MM.1S (cell line): ENCODE measurements around the gene MAPK8IP1.

Experiments used
- DNase-seq: peaks from one replicate; pipeline ENCODE4 v3.0.0-alpha.2; 2015
- H2AFZ ChIP-seq: fragments of 300-600 bp; sonication (generic); 2 replicates; pipeline ENCODE4 v1.6.0; 2016; ENCODE audit warnings: antibody characterized with exemption, low read length
- H3F3A ChIP-seq: fragments of 300-600 bp; sonication (generic); 2 replicates; pipeline ENCODE4 v1.6.1; 2016; ENCODE audit warnings: mild to moderate bottlenecking, antibody characterized with exemption, low read length, moderate library complexity, mixed read lengths; ENCODE audit not compliant: insufficient read depth
- H3K27ac ChIP-seq: fragments of 300-600 bp; sonication (generic); 2 replicates; pipeline ENCODE4 v1.5.1; 2016; ENCODE audit warnings: mild to moderate bottlenecking, low read length
- H3K27me3 ChIP-seq: fragments of 300-600 bp; sonication (generic); replicated peaks from 2 replicates; pipeline ENCODE4 v1.6.0; 2016; ENCODE audit warnings: low read length; ENCODE audit not compliant: insufficient read depth
- H3K36me3 ChIP-seq: fragments of 300-600 bp; sonication (generic); replicated peaks from 2 replicates; pipeline ENCODE4 v1.6.1; 2016; ENCODE audit warnings: mild to moderate bottlenecking, low read length, mixed read lengths; ENCODE audit not compliant: insufficient read depth
- H3K4me1 ChIP-seq: fragments of 300-600 bp; sonication (generic); 2 replicates; pipeline ENCODE4 v1.6.1; 2016; ENCODE audit warnings: low read length, mixed read lengths
- H3K4me2 ChIP-seq: fragments of 300-600 bp; sonication (generic); 2 replicates; pipeline ENCODE4 v1.6.0; 2016; ENCODE audit warnings: low read depth, low read length
- H3K4me3 ChIP-seq: fragments of 300-600 bp; sonication (generic); 2 replicates; pipeline ENCODE4 v1.5.1; 2016; ENCODE audit warnings: low read length, mixed read lengths
- H3K79me2 ChIP-seq: fragments of 300-600 bp; sonication (generic); 2 replicates; pipeline ENCODE4 v1.6.1; 2016; ENCODE audit warnings: mixed run types, low read length, mixed read lengths
- H3K9ac ChIP-seq: fragments of 300-600 bp; sonication (generic); 2 replicates; pipeline ENCODE4 v1.6.1; 2016; ENCODE audit warnings: low read length, mixed read lengths
- H3K9me2 ChIP-seq: fragments of 300-600 bp; sonication (generic); replicated peaks from 2 replicates; pipeline ENCODE4 v1.6.1; 2016; ENCODE audit warnings: mild to moderate bottlenecking, low read length, mixed read lengths; ENCODE audit not compliant: insufficient read depth
- H3K9me3 ChIP-seq: fragments of 300-600 bp; sonication (generic); replicated peaks from 2 replicates; pipeline ENCODE4 v1.6.1; 2016; ENCODE audit warnings: mild to moderate bottlenecking, low read length, mixed read lengths; ENCODE audit not compliant: insufficient read depth
- H4K20me1 ChIP-seq: fragments of 300-600 bp; sonication (generic); 2 replicates; pipeline ENCODE4 v1.6.1; 2016; ENCODE audit warnings: mild to moderate bottlenecking, low read length, moderate library complexity, mixed read lengths; ENCODE audit not compliant: insufficient read depth
- EZH2 ChIP-seq: fragments of 300-600 bp; sonication (generic); optimal IDR thresholded peaks from 2 replicates; pipeline ENCODE3; 2017; ENCODE audit warnings: low read depth, mild to moderate bottlenecking, antibody characterized with exemption, low read length, mixed read lengths
- EZH2phosphoT487 ChIP-seq: fragments of 300-600 bp; sonication (generic); IDR thresholded peaks from 2 replicates; pipeline ENCODE4 v1.6.1; 2018; ENCODE audit warnings: antibody characterized with exemption, low read length
- TF ChIP-seq, protein P1 (sequence below): fragments of 300-600 bp; sonication (generic); IDR thresholded peaks from 2 replicates; pipeline ENCODE4 v1.5.1; 2016; ENCODE audit warnings: antibody characterized with exemption, low read length, mixed read lengths

The MAPK8IP1 gene

GRCh38 chr11:45877221-45877620 is 8.2 kb upstream of the MAPK8IP1 start:
- Histone ChIP-seq H3K4me3 (no peak overlapping the region), H3K9ac (no peak overlapping the region), H4K20me1 (no peaks in the 10 kb centered on the region), H3K79me2 (no peaks in the 10 kb centered on the region), H3K4me1 (no peaks in the 10 kb centered on the region), H3K36me3 (no peaks in the 10 kb centered on the region), H3K27ac (no peak overlapping the region), H3K27me3 (no peaks in the 10 kb centered on the region), H2AFZ (no peak overlapping the region), H3K9me3 (no peaks in the 10 kb centered on the region), H3F3A (no peaks in the 10 kb centered on the region), H3K9me2 (no peaks in the 10 kb centered on the region), H3K4me2 (no peak overlapping the region)
- no peak for DNase-seq
- TF ChIP-seq EZH2phosphoT487 (no peak), EZH2 (no peak)
- TF ChIP-seq, protein P1, sequence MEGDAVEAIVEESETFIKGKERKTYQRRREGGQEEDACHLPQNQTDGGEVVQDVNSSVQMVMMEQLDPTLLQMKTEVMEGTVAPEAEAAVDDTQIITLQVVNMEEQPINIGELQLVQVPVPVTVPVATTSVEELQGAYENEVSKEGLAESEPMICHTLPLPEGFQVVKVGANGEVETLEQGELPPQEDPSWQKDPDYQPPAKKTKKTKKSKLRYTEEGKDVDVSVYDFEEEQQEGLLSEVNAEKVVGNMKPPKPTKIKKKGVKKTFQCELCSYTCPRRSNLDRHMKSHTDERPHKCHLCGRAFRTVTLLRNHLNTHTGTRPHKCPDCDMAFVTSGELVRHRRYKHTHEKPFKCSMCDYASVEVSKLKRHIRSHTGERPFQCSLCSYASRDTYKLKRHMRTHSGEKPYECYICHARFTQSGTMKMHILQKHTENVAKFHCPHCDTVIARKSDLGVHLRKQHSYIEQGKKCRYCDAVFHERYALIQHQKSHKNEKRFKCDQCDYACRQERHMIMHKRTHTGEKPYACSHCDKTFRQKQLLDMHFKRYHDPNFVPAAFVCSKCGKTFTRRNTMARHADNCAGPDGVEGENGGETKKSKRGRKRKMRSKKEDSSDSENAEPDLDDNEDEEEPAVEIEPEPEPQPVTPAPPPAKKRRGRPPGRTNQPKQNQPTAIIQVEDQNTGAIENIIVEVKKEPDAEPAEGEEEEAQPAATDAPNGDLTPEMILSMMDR = no peak

- Histone ChIP-seq H3K36me3 (no peaks in the 10 kb centered on the region), H2AFZ (no peak overlapping the region), H3K9me2 (no peaks in the 10 kb centered on the region), H3F3A (no peaks in the 10 kb centered on the region), H3K27me3 (no peaks in the 10 kb centered on the region), H3K9me3 (no peaks in the 10 kb centered on the region), H3K4me3 (no peak overlapping the region), H4K20me1 (no peaks in the 10 kb centered on the region), H3K79me2 (no peaks in the 10 kb centered on the region), H3K27ac (no peak overlapping the region), H3K9ac (no peak overlapping the region), H3K4me2 (no peak overlapping the region), H3K4me1 (no peaks in the 10 kb centered on the region)
- TF ChIP-seq, protein P1 = no peak
- DNase-seq = no peak
Observed at GRCh38 chr11:45877845-45878244, 7.6 kb upstream of the MAPK8IP1 start.

GRCh38 chr11:45879803-45880686 is 5.4 kb upstream of the MAPK8IP1 start:
- Histone ChIP-seq H3K27me3 (no peaks in the 10 kb centered on the region), H3K36me3 (no peaks in the 10 kb centered on the region), H3K27ac (no peak overlapping the region), H4K20me1 (no peaks in the 10 kb centered on the region), H3K4me2 (no peak overlapping the region), H2AFZ (no peak overlapping the region), H3K9me3 (no peaks in the 10 kb centered on the region), H3K79me2 (no peaks in the 10 kb centered on the region), H3K9ac (no peak overlapping the region), H3F3A (no peaks in the 10 kb centered on the region), H3K4me3 (no peak overlapping the region), H3K4me1 (no peaks in the 10 kb centered on the region), H3K9me2 (no peaks in the 10 kb centered on the region)
- TF ChIP-seq, protein P1 = no peak
- TF ChIP-seq EZH2 (no peak), EZH2phosphoT487 (no peak)
- no peak for DNase-seq
